Posterior cingulate gyrus (tissue), 11 donors: ENCODE data around the gene MTMR2.
"Not testable (repeated sequence)": the region's sequence is repeated elsewhere in the genome, so short reads cannot be mapped to it uniquely, and the experiment has no call there.

Experiments
- DNase-seq, 10 donors: peaks; one replicate each; pipeline versions ENCODE4 v3.0.0 to v3.0.0-alpha.2; 2020 to 2021; ENCODE audit warnings: mixed read lengths in 3 of 10
- intact Hi-C: fragments of 100-400 bp; cut with DNase I; formaldehyde crosslinking; loops from one replicate; pipeline ENCODE4 v1.15.1; 2023

The MTMR2 gene

DNA sequence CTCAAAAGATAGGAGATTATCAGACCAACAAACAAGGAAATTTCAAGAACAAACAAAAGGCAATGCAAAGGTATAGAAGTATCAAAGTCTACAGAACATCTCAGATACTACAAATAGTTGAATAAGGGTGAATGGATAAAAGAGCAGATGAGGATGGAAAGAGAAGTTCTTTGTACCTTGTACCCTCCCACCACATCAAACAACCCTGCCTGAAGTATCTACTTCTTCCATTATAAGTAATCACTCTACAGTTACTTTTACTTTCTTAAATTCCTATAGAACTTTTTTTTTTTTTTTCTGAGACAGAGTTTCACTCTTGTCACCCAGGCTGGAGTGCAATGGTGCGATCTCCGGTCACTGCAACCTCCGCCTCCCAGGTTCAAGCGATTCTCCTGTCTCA is 35.1 kb downstream of the MTMR2 start:
- no peak for DNase-seq
- intact Hi-C loops, result no loop called here

DNA sequence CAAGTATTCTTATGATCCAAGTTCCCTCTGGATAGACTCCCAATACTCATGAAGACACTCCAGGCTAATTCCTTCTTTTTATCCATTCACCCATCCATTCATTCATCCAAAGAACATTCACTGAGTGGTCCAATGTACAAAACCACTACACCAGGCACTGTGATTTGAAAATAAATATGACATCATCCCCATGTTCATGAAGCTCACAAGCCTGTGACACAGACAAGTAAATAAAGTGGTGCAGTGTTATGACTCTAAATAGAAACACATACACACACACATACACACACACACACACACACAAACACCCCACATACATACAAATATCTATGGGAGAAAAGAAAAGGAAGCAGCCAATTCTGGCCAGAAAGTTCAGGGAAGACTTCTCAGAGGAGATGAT is 35.5 kb downstream of the MTMR2 start:
- intact Hi-C loops, result no loop called here
- DNase-seq, result no peak

DNA sequence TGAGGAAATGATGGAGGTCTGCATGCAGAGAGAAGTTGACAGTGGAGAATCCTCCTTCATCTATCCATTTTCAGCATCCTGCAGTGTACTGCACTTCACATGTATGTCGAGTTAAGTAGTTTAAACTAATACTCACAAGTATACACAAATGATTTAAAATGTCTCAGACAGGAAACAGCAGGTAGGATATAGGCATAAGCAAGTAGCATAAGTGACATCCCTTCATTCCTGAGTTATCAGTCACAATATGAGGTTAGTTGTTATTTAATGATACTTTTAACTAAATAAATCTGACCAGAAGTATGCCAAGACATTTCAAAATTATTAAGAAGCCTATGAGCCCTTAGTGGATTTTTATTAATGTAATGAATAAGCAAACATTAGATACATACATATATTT is 37.4 kb downstream of the MTMR2 start:
- no peak for DNase-seq
- intact Hi-C loops, result loop anchor here (2.0 kb wide), 1 partner anchor 74 kb away; no protein-coding TSS in a partner anchor

DNA sequence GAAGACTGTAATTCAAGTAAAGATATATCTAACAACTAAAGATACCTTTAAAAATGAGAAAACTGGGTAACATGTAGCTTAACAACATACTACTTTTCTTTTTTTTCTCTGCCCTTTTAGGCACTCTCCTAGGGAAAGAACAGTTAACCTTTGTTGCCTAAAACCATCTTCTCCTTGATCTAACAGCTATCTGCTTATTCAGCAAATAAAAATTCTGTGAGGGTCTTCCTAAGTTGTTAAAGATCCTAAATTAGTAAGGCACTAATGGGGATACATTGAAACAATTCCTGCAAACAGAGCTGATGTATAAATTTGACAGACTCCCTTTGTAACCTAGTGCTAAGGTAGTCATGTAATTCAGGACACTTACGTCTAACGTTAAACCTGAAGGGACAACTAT is 39.1 kb downstream of the MTMR2 start:
- no peak for DNase-seq
- intact Hi-C loops, result no loop called here

DNA sequence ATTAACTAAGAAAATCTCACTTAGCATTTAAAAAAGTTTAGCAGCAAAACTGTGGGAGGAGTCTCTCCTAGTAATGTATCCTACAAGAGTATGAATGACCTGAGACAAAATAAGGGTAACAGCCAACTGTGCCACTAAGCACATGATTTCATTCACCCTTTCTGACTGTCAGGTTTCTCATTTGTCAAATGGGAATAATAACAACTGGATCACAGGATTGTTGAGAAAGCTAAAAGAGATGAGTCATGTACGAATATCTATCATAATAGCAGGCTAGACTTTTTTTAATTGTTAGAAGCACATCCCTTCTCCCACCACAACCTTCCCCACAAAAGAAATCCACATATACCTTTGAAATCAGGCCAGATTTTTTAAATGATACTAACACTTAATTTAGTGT is 39.5 kb downstream of the MTMR2 start:
- intact Hi-C loops, result no loop called here
- no peak for DNase-seq

DNA sequence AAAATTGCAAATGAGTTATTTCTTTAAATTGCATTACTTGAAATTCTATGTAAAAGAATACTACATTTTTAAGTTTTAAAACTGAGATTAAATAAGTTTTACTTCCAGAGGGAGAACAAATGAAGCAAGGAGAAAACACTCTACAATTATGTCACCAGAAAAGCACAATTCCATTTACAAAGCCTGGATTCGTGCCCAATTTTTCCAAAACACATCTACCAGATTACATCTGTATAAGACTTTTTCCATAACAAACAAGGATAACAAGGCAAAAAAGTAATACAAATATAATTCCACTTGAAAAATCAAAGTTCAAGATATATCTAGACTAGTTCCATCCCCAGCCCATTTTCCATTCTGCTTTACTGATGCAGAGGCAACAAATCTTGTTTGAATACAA is 40.5 kb downstream of the MTMR2 start:
- DNase-seq, result no peak
- intact Hi-C loops, result no loop called here

DNA sequence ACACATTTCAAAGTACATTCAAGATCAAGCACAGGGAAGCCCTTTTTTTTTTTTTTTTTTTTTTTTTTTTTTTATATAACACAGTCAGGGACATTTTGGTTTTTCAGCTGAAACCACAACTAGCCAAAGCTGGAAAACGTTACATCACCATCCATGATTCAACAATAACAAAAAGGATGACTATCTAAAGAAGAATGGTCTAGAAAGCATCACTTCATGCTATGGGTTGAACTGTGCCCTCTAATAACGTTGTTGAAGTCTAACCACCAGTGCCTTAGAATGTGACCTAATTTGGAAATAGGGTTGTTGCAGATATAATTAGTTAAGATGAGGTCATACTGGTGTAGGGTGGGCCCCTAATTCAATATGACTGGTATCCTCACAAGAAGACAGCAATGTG is 46.6 kb downstream of the MTMR2 start:
- intact Hi-C loops, result no loop called here
- DNase-seq, result no peak

DNA sequence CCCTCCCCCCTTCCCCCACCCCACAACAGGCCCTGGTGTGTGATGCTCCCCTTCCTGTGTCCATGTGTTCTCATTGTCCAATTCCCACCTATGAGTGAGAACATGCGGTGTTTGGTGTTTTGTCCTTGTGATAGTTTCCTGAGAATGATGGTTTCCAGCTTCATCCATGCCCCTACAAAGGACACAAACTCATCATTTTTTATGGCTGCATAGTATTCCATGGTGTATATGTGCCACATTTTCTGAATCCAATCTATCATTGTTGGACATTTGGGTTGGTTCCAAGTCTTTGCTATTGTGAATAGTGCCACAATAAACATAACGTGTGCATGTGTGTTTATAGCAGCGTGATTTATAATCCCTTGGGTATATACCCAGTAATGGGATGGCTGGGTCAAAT is 53.0 kb downstream of the MTMR2 start:
- DNase-seq, intact Hi-C loops: not testable (repeated sequence)

DNA sequence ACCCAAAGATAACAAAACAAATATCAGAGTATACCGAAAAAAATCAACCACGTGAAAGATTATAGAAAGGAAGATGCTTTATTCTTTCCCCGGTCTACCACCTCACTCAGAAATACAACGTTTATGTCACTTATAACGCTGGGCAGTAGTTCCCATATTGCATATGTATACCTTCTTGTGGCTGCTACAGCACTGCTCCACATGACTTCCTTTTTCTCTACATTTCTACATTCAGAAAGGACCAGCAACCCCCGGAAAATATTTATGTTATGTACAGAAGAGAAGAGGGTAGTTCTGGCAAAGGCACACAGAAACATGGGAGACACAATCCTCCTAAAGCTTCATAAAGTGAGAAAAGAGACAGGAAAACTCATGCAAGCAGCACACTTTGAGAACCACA is 56.8 kb downstream of the MTMR2 start:
- DNase-seq, result no peak
- intact Hi-C loops, result no loop called here

DNA sequence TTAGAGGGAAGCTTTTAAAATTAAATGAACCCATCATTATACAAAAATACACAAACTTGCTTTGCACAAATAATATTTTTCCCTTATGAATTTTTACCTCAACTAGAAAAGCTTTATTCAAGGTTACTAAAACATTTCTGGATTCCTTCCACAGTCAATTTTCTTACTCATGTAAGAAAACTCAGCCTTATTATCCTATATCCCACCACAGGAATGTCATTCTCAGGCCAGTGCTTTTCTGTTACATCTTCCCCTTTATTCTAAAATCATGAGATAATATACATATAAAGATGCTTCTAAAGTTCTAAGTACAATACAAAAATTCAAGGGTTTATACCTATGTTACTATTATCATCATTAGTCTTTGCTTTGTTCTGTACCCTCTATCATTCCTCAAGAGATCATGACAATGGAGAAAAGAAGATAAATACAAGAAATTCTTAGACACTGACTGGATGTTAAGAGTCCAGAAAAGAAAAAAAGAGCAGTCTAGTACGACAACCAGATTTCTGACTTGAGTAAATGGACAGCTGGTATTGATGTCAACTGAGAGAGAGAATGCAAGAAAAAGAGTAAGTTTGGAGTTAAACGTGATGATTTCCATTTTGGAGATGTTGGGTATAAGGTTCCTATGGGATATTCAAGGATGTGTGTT is 60.3 kb downstream of the MTMR2 start:
- DNase-seq, result no peak
- intact Hi-C loops, result no loop called here

DNA sequence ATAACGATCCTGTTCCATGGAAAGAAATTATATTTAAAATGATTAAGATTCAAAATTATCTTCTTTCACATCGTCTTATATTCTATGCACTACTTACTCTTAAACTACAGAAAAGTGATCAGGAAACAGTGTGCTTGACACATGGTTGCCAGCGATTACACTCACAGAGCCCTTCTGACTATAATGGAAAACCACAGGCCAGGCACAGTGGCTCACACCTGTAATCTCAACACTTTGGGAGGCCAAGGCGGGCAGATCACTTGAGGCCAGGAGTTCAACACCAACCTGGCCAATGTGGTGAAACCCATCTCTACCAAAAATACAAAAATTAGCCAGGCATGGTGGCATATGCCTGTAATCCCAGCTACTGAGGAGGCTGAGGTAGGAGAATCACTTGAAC is 63.9 kb downstream of the MTMR2 start:
- intact Hi-C loops, result not testable (repeated sequence)
- peak in 1 of 10 donors; percentile 13 for DNase-seq

DNA sequence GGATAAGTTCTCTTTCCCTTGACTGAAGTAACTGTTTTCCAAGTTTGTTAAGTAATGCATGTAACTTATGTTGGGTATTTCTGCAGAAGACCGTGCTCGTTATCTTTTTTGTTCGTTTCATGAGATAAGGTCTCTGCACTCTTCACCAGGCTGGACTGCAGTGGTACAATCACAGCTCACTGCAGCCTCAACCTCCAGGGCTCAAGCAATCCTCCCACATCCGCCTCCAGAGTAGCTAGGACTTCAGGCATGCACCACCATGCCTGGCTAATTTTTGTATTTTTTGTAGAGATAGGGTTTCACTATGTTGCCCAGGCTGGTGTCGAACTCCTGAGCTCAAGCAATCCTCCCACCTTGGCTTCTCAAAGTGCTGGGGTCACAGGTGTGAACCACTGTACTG is 69.5 kb downstream of the MTMR2 start:
- intact Hi-C loops, result not testable (repeated sequence)

DNA sequence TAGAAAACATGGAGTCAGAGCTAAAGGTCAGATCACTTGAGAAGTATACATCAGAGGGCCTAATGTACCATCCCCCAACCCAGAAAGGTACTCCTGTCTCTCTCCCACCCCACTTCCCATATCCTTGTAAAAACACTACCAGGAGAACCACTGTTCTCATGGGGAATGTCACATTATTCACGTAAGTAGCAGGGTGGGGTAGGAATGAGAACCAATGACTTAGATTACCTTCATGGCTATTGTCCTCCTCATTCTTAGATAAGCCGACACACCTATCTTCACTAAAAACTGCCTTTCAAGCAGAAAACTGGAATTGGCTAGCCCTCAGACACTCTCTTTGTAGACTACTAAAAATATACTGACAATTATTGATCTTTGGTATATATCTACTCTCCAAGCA is 70.0 kb downstream of the MTMR2 start:
- intact Hi-C loops, result no loop called here
- no peak for DNase-seq

More for the DNA sequence above, 69.5 kb downstream of the MTMR2 start:
- not testable (repeated sequence) for DNase-seq

DNA sequence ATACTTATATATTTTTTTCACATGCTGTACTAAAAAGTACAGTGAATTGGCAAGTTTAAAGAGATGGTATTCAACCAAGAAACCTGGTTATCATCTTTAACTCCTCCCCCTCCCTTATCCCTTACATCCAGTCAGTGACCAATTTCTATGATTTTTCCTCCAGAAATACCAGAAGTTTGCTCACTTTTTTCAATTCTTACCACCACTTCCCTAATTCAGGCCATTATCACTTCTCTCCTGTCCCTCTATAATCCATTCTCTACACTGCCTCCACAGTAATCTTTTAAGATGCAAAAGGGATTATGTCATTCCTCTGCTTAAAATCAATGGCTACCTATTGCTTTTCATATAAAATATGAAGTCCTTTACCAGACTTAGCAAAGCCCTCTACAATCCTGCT is 70.8 kb downstream of the MTMR2 start:
- intact Hi-C loops, result no loop called here
- no peak for DNase-seq

DNA sequence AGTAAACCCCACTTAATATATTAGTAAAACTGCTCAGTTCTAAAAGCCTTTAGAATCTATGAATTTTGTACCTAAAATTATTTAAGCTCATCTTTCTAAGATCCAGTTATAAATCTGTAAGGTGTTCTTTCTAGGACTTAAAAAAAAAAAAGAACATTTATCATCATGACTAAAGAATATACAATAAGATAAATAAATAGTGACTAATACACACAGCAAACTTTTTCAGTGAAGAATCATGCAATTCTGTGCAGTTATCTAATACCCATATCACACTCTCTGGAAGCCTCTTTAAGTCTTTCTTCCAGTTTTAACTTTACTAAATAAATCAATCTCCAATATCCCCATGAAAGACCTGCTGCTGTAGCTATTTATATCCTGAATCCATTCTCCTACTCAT is 73.8 kb downstream of the MTMR2 start:
- no peak for DNase-seq
- intact Hi-C loops, result no loop called here

DNA sequence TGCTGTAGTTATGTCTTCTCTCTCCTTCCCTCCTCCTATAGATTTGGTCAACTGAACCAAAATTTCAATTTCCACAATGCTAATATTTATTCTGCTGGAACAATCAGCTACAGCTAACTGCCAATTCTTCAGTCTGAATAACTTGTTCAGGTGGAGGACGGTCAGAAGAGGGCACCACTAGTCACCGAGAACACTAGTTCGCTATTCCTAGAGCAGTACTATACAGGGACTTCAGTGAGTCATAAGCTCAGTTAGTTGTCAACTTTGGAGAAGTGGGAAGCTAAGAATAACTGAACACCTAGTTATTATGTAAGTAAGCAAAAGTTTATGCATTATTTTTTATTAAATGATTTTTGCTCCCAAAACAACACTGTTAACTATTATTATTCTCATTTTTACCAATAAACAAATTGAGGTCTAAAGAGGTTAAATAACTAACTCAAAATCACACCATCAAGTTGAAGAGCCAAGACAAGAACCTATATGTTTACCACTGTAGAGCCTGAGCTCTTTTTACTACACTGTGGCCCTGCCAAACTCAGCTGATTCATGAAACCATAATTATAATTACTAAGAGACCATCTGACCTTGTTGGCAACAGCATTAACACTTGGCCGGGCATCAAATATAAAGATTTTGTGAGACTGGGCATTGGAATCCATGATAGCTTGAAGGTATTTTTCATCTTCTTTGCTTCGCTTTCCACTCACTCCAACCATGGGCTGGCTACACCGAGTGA is 74.7 kb downstream of the MTMR2 start:
- intact Hi-C loops, result loop anchor here (10.0 kb wide), 1 partner anchor 76 kb away; the partner anchor contains the start of gene MTMR2

DNA sequence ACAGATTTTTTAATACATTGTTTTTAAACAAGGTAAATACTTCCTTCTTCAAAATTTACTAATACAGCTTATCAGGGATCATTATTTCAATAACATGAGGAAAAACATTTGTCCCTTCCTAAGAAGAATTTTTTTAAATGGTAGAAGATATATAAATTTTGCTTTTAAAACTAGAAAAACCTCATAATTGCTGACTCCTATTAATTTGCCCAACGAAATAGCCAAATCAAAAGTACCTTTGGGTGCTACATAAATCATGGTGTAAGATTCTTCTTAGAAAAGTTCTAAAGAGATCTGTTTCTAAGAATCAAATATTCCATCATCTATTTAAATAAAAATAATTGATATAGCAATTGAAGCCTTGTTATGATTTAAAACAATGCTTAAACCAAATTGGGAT is 78.7 kb downstream of the MTMR2 start:
- DNase-seq, result no peak
- intact Hi-C loops, result loop anchor here (10.0 kb wide), 1 partner anchor 80 kb away; the partner anchor contains the start of gene MTMR2

More for the DNA sequence above, 74.7 kb downstream of the MTMR2 start:
- peak in 6 of 10 donors; percentile 18 to 88 (median 38) for DNase-seq

DNA sequence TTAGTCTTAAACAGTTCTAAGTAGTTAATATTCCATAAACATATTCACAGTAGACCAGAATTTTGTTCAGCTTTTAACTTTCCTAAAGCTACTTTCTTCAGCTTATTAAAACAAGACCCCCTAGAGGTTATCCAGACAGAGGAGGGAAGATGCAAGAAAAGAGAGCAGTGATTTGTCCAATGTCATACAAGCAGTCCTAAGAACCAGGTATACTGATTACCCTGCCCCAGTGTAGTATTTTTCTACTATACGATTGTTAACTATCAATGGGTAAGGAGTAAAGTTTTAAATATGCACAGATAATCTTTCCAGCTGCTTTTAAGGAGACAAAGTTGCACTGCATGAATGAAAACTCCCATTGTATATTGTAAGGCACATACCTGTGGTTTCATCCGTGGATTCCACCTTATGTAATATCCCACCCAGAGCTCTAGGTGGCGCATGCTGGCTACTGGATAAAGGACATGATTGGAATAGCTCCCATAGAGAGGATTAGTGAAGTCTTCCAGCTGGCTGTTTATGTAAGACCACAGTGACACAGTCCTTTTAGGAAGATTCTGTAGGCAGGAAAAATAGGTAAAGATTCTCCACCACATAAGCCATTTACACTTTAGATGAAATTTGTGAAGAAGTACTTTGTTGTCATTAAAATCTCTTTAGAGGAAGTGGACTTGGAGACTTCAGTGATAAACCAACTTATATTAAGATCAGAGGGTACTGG is 88.0 kb downstream of the MTMR2 start:
- DNase-seq, result peak in 7 of 10 donors; percentile 41 to 89 (median 55)
- intact Hi-C loops, result loop anchor here (1.0 to 5.0 kb wide), 4 partner anchors 132 to 591 kb away; partner anchors contain the start of genes JRKL and MAML2

DNA sequence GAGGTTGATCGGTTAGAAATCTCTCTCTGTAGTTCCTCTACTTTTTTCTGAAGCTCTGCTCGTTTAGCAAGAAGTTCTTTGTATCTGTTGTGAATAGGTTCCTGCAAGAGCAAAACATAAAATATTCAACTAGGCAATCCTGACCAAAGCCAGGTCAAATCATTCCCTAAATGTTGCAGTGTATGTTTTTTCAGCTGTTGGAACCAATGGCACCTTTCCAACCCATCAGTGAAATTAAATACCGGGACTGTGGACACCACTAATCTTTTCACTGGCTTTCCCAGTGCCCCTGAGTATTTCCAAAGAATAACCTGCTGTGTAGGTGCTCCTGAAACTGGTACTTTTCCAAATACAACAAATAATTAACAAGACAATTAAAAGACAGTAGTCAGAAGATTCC is 88.6 kb downstream of the MTMR2 start:
- intact Hi-C loops, result loop anchor here (5.0 kb wide), 2 partner anchors 557 to 592 kb away; partner anchors contain the start of gene JRKL
- DNase-seq, result no peak

DNA sequence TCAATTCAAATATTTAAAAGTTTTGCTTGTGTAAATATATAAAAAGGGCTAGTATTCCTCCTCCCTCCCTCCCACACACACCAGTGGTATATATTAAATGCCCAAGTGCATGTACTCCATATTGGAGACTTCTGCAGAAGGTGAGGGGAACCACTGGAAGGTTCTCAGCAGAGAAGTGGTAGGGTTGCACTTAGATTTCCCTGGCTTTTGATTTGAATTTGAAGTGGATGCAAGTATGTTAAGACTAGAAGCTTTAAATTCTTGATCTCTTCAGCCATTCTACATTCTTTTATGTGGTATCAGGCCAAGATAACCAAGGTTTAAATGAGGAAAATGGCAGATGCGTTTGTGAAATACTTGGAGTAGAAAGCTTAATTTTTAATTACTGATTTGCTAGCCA is 90.5 kb downstream of the MTMR2 start:
- no peak for DNase-seq
- intact Hi-C loops, result no loop called here

DNA sequence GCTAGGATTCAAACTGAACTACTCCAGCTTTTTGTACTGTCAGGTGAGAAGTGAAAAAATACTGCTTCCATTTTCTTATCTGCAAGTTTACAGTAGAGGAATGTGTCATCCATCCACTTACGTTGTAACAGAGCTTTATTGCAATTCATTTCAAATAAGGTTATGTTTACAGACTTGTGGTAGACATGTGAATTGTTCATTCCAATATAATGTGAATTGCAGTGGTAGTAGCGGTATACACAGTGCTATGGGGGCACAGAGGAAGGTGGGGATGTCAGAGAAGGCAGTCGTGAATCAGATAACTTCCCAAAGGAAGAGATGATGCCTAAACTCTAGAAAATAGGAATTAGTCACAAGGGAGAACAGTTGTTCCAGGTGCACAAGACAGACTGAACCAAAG is 91.1 kb downstream of the MTMR2 start:
- no peak for DNase-seq
- intact Hi-C loops, result no loop called here
